ENCODE measurements around the gene FGFRL1.

FGFRL1 gene

GRCh38 chr4:986879-987623 lies 24.4 kb upstream of the FGFRL1 start, which contains the start of gene IDUA:
TSS of gene IDUA (plus strand) at chr4:987044. CDS start at chr4:987085, 41 bp downstream.
- Histone ChIP-seq H4K20me1 (peaks cover 49% of the 10 kb centered on the region), H3K27ac (peak within 1 kb of the TSS; percentile 70), H3K9ac (peak within 1 kb of the TSS; percentile 83), H3K9me3 (no peaks in the 10 kb centered on the region), H3K27me3 (no peaks in the 10 kb centered on the region), H3K4me2 (peak within 1 kb of the TSS; percentile 93), H3K4me1 (peaks cover 42% of the 10 kb centered on the region), H3K4me3 (peak within 1 kb of the TSS; percentile 78), H3K36me3 (peaks cover 30% of the 10 kb centered on the region; the same call in 1 of the 2 replicates)
- no peak for TF ChIP-seq Cebpa-rat (IDR thresholded peaks at IDR 0.05)

GRCh38 chr4:987624-988513 lies 23.6 kb upstream of the FGFRL1 start:
- Histone ChIP-seq H3K4me3 (peak overlapping the region; percentile 78), H3K9ac (peak overlapping the region; percentile 83), H3K4me1 (peaks cover 42% of the 10 kb centered on the region), H3K27ac (peak overlapping the region; percentile 70; the same call in 1 of the 2 replicates), H3K9me3 (no peaks in the 10 kb centered on the region), H3K36me3 (peaks cover 33% of the 10 kb centered on the region; the same call in 1 of the 2 replicates), H3K4me2 (peak overlapping the region; percentile 93), H3K27me3 (no peaks in the 10 kb centered on the region), H4K20me1 (peaks cover 57% of the 10 kb centered on the region)
- TF ChIP-seq Cebpa-rat (IDR thresholded peaks at IDR 0.05), result no peak

- H3K4me1 ChIP-seq, result peaks cover 42% of the 10 kb centered on the region
- no peak for TF ChIP-seq Cebpa-rat (IDR thresholded peaks at IDR 0.05)
- peaks cover 69% of the 10 kb centered on the region for H4K20me1 ChIP-seq
These were observed 22.4 kb upstream of the FGFRL1 start for GRCh38 chr4:988726-989721.

GRCh38 chr4:989722-990471 lies 21.5 kb upstream of the FGFRL1 start:
- Histone ChIP-seq H3K4me2 (no peak overlapping the region), H3K9ac (no peak overlapping the region), H3K9me3 (no peaks in the 10 kb centered on the region), H4K20me1 (peaks cover 70% of the 10 kb centered on the region), H3K4me3 (no peak overlapping the region), H3K4me1 (peaks cover 39% of the 10 kb centered on the region), H3K27ac (no peak overlapping the region), H3K27me3 (0 out of 2 replicates have a peak, but pooled peaks cover 2% of the 10 kb centered on the region), H3K36me3 (peaks cover 33% of the 10 kb centered on the region; the same call in 1 of the 2 replicates)
- no peak for TF ChIP-seq Cebpa-rat (IDR thresholded peaks at IDR 0.05)

More at GRCh38 chr4:988726-989721, 22.4 kb upstream of the FGFRL1 start:
- Histone ChIP-seq H3K36me3 (peaks cover 33% of the 10 kb centered on the region; the same call in 1 of the 2 replicates), H3K4me2 (peak overlapping the region; percentile 93), H3K27ac (no peak overlapping the region), H3K27me3 (no peaks in the 10 kb centered on the region), H3K9me3 (no peaks in the 10 kb centered on the region), H3K4me3 (no peak overlapping the region), H3K9ac (no peak overlapping the region)

- TF ChIP-seq Cebpa-rat (IDR thresholded peaks at IDR 0.05), result no peak
- no peak overlapping the region for H3K4me2 ChIP-seq
- H3K27me3 ChIP-seq, result peaks cover 11% of the 10 kb centered on the region
- no peak overlapping the region for H3K27ac ChIP-seq
- H3K4me1 ChIP-seq, result peaks cover 30% of the 10 kb centered on the region
- H3K36me3 ChIP-seq, result peaks cover 33% of the 10 kb centered on the region; the same call in 1 of the 2 replicates
- no peak overlapping the region for H3K9ac ChIP-seq
- no peak overlapping the region for H3K4me3 ChIP-seq
- H3K9me3 ChIP-seq, result no peaks in the 10 kb centered on the region
- H4K20me1 ChIP-seq, result peaks cover 79% of the 10 kb centered on the region
These were observed 20.6 kb upstream of the FGFRL1 start for GRCh38 chr4:990746-991367.

GRCh38 chr4:991451-992296 lies 19.8 kb upstream of the FGFRL1 start:
- H3K36me3 ChIP-seq, result peaks cover 33% of the 10 kb centered on the region; the same call in 1 of the 2 replicates
- H3K4me3 ChIP-seq, result no peak overlapping the region
- H4K20me1 ChIP-seq, result peaks cover 87% of the 10 kb centered on the region
- H3K4me2 ChIP-seq, result no peak overlapping the region
- H3K4me1 ChIP-seq, result peaks cover 23% of the 10 kb centered on the region
- TF ChIP-seq Cebpa-rat (IDR thresholded peaks at IDR 0.05), result no peak
- no peak overlapping the region for H3K9ac ChIP-seq
- H3K27me3 ChIP-seq, result peaks cover 19% of the 10 kb centered on the region
- H3K27ac ChIP-seq, result no peak overlapping the region
- no peaks in the 10 kb centered on the region for H3K9me3 ChIP-seq

- no peak for TF ChIP-seq Cebpa-rat (IDR thresholded peaks at IDR 0.05)
- no peak overlapping the region for H3K4me2 ChIP-seq
- H3K4me1 ChIP-seq, result peaks cover 22% of the 10 kb centered on the region
- H3K27me3 ChIP-seq, result peaks cover 27% of the 10 kb centered on the region
- H3K36me3 ChIP-seq, result peaks cover 33% of the 10 kb centered on the region; the same call in 1 of the 2 replicates
- no peaks in the 10 kb centered on the region for H3K9me3 ChIP-seq
- peak overlapping the region; percentile 45; the same call in 1 of the 2 replicates for H3K9ac ChIP-seq
- no peak overlapping the region for H3K4me3 ChIP-seq
- peaks cover 91% of the 10 kb centered on the region for H4K20me1 ChIP-seq
- no peak overlapping the region for H3K27ac ChIP-seq
These were observed 18.9 kb upstream of the FGFRL1 start for GRCh38 chr4:992297-993110.

All from BLaER1 (cell line).